Caco-2 (cell line): ENCODE measurements around the gene NRXN3. TPM values are rescaled to one million over a fixed set of nuclear protein-coding genes. Genes with fewer than 3 reads are reported as not detected.

Source experiments
- BruUV-seq: library from RNA; stranded (reverse); fragments of 400-500 nt; replicated peaks from 2 replicates; lab custom pipeline; 2021; lab: Mats Ljungman, UMichigan
- CTCF ChIA-PET: fragments of 300-600 bp; sonication (Branson Sonifier 250); formaldehyde crosslinking; loops from one replicate; lab custom pipeline; 2022; ENCODE audit warnings: antibody characterized with exemption; lab: Charles Lee
- POLR2A ChIA-PET: fragments of 300-600 bp; sonication (Branson Sonifier 250); formaldehyde crosslinking; loops from one replicate; lab custom pipeline; 2022; ENCODE audit warnings: antibody characterized with exemption; lab: Charles Lee
- DNase-seq, 2 experiments: peaks; one replicate each; pipeline versions ENCODE4 v3.0.0 to v3.0.0-alpha.2; 2020 to 2022
- H3K27me3 ChIP-seq: replicated peaks from 2 replicates; pipeline ENCODE4 v1.6.0; 2011; ENCODE audit warnings: low read length; ENCODE audit not compliant: control insufficient read depth, insufficient read depth
- H3K36me3 ChIP-seq: 2 replicates; pipeline ENCODE4 v1.5.1; 2011; ENCODE audit warnings: low read length; ENCODE audit not compliant: control insufficient read depth, insufficient read depth
- H3K4me1 ChIP-seq: fragments of 250-450 bp; sonication (Bioruptor Pico); 2 replicates; pipeline ENCODE4 v1.5.1; 2020; ENCODE audit warnings: mild to moderate bottlenecking
- H3K4me3 ChIP-seq: 2 replicates; pipeline ENCODE4 v1.5.1; 2011; ENCODE audit warnings: low read depth, mild to moderate bottlenecking, control low read depth, low read length
- H3K9me3 ChIP-seq: fragments of 250-450 bp; sonication (Bioruptor Pico); 2 replicates; pipeline ENCODE4 v1.5.1; 2020; ENCODE audit warnings: mild to moderate bottlenecking, moderate library complexity
- H3K27ac Mint-ChIP-seq: one replicate; pipeline ENCODE4 v1.8.0; 2022; ENCODE audit warnings: mixed read lengths; ENCODE audit not compliant: unreplicated experiment
- H3K27me3 Mint-ChIP-seq: one replicate; pipeline ENCODE4 v1.8.0; 2022; ENCODE audit warnings: mixed read lengths; ENCODE audit not compliant: insufficient read depth, unreplicated experiment
- H3K36me3 Mint-ChIP-seq: one replicate; pipeline ENCODE4 v1.8.0; 2022; ENCODE audit warnings: mild to moderate bottlenecking, mixed read lengths; ENCODE audit not compliant: insufficient read depth, unreplicated experiment
- H3K4me1 Mint-ChIP-seq: one replicate; pipeline ENCODE4 v1.8.0; 2022; ENCODE audit warnings: low read depth, mixed read lengths; ENCODE audit not compliant: unreplicated experiment
- H3K4me3 Mint-ChIP-seq: one replicate; pipeline ENCODE4 v1.8.0; 2022; ENCODE audit warnings: mild to moderate bottlenecking, moderate library complexity, mixed read lengths; ENCODE audit not compliant: unreplicated experiment
- H3K9me3 Mint-ChIP-seq: one replicate; pipeline ENCODE4 v1.8.0; 2022; ENCODE audit warnings: mixed read lengths; ENCODE audit not compliant: unreplicated experiment
- intact Hi-C: fragments of 100-400 bp; cut with micrococcal nuclease; formaldehyde crosslinking; loops from one replicate; pipeline ENCODE4 v1.10.0; 2022; ENCODE audit not compliant: unreplicated experiment
- total RNA-seq: library from RNA; stranded (reverse); gene quantifications from 2 replicates; pipeline ENCODE4 v1.2.3, GENCODE V29; 2022
- TF ChIP-seq, protein P1 (sequence below), 2 experiments: fragments of 200-600 bp in 1 of 2; IDR thresholded peaks; 1 replicate in 1 of 2; 2 replicates in 1 of 2; pipeline versions ENCODE4 v1.5.1 to v1.8.0; 2011 to 2022; ENCODE audit warnings: antibody characterized with exemption in 1 of 2, control low read depth in 1 of 2, inconsistent platforms in 1 of 2, low read depth in 1 of 2, low read length in 1 of 2, mild to moderate bottlenecking in 1 of 2, moderate library complexity in 1 of 2; ENCODE audit not compliant: insufficient read depth in 1 of 2, severe bottlenecking in 1 of 2, unreplicated experiment in 1 of 2

NRXN3 gene
- total RNA-seq, 1 experiment from 2014 or later: 12.4 TPM

DNA sequence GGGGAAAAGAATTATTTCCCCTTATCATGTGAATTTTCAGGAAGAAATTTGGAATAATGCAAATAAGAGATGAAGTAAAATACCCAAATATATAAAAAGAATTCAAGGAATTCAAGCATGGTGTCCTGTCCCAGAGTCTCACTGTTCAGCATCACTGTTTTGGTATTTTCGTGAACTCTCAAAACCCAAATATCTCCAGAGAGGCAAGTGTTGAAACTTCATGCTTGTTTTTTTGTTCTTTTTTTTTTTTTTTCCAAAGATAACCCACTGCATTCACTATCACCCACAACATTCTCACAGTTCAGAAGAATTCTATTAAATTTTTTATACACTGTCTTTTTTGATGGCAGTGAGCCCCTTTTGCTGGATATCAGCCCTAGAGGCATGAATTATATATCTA, 1686.2 kb downstream of the NRXN3 start:
- Histone ChIP-seq H3K36me3 (no peaks in the 10 kb centered on the region), H3K27me3 (no peaks in the 10 kb centered on the region), H3K9me3 (no peaks in the 10 kb centered on the region), H3K4me3 (no peak overlapping the region), H3K4me1 (no peaks in the 10 kb centered on the region)
- ChIA-PET POLR2A (no interaction called here), CTCF (no interaction called here)
- H3K27ac Mint-ChIP-seq: no peak overlapping the region
- intact Hi-C loops: no loop called here
- no peak for DNase-seq
- no peaks in the 10 kb centered on the region for H3K27me3 Mint-ChIP-seq
- no peaks in the 10 kb centered on the region for H3K4me1 Mint-ChIP-seq
- TF ChIP-seq, protein P1, sequence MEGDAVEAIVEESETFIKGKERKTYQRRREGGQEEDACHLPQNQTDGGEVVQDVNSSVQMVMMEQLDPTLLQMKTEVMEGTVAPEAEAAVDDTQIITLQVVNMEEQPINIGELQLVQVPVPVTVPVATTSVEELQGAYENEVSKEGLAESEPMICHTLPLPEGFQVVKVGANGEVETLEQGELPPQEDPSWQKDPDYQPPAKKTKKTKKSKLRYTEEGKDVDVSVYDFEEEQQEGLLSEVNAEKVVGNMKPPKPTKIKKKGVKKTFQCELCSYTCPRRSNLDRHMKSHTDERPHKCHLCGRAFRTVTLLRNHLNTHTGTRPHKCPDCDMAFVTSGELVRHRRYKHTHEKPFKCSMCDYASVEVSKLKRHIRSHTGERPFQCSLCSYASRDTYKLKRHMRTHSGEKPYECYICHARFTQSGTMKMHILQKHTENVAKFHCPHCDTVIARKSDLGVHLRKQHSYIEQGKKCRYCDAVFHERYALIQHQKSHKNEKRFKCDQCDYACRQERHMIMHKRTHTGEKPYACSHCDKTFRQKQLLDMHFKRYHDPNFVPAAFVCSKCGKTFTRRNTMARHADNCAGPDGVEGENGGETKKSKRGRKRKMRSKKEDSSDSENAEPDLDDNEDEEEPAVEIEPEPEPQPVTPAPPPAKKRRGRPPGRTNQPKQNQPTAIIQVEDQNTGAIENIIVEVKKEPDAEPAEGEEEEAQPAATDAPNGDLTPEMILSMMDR (IDR thresholded peaks at IDR 0.05; ENCODE audit: insufficient read depth in 1 of 2, low read depth in 1 of 2, low read length in 1 of 2, severe bottlenecking in 1 of 2, unreplicated experiment in 1 of 2): no peak
- no peak overlapping the region for H3K4me3 Mint-ChIP-seq
- no peaks in the 10 kb centered on the region for H3K36me3 Mint-ChIP-seq
- H3K9me3 Mint-ChIP-seq: no peaks in the 10 kb centered on the region
- no TSS peak for BruUV-seq

DNA sequence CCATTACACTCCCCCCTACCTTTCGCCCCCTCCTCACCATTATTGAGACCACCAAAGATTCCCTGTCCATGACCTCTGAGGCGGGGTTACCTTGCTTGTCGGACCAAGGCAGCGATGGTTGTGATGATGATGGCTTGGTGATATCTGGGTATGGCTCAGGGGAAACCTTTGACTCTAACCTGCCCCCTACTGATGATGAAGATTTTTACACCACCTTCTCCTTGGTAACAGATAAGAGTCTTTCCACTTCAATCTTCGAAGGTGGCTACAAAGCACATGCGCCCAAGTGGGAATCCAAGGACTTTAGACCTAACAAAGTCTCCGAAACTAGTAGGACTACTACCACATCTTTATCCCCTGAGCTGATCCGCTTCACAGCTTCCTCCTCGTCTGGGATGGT, 1690.9 kb downstream of the NRXN3 start:
- no peaks in the 10 kb centered on the region for H3K4me1 Mint-ChIP-seq
- no peaks in the 10 kb centered on the region for H3K9me3 Mint-ChIP-seq
- Histone ChIP-seq H3K9me3 (no peaks in the 10 kb centered on the region), H3K27me3 (no peaks in the 10 kb centered on the region), H3K4me3 (no peak overlapping the region), H3K4me1 (no peaks in the 10 kb centered on the region), H3K36me3 (no peaks in the 10 kb centered on the region)
- no TSS peak for BruUV-seq
- ChIA-PET CTCF (no interaction called here), POLR2A (no interaction called here)
- TF ChIP-seq, protein P1 (IDR thresholded peaks at IDR 0.05; ENCODE audit: insufficient read depth in 1 of 2, low read depth in 1 of 2, low read length in 1 of 2, severe bottlenecking in 1 of 2, unreplicated experiment in 1 of 2): no peak
- no peak for DNase-seq
- no peaks in the 10 kb centered on the region for H3K27me3 Mint-ChIP-seq
- H3K4me3 Mint-ChIP-seq: no peak overlapping the region
- H3K36me3 Mint-ChIP-seq: no peaks in the 10 kb centered on the region
- no peak overlapping the region for H3K27ac Mint-ChIP-seq
- intact Hi-C loops: no loop called here

DNA sequence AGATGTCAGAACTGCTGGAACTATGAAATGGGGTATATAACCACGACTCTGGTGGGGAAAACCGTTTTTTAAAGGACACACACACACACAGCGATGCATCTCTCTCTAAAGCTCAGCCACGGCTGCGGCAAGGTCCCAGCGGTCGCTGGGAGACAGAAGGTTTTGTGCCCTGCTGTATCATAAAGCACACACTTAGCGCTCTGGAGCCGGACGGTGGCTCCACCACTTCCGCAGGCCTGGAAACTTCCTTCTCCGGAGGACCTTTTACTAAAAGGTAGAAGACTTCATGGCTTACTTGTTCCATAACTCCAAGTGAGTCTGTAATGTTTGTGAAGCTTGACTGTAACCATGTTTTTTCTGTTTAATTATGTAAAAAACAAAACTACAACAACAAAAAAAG, 1691.9 kb downstream of the NRXN3 start:
- intact Hi-C loops: no loop called here
- Mint-ChIP-seq H3K4me1 (no peaks in the 10 kb centered on the region), H3K27ac (peak overlapping the region; percentile 19), H3K9me3 (no peaks in the 10 kb centered on the region), H3K27me3 (no peaks in the 10 kb centered on the region), H3K4me3 (no peak overlapping the region), H3K36me3 (no peaks in the 10 kb centered on the region)
- Histone ChIP-seq H3K9me3 (no peaks in the 10 kb centered on the region), H3K27me3 (no peaks in the 10 kb centered on the region), H3K36me3 (no peaks in the 10 kb centered on the region), H3K4me1 (no peaks in the 10 kb centered on the region), H3K4me3 (no peak overlapping the region)
- ChIA-PET POLR2A (no interaction called here), CTCF (no interaction called here)
- TF ChIP-seq, protein P1 (IDR thresholded peaks at IDR 0.05; ENCODE audit: insufficient read depth in 1 of 2, low read depth in 1 of 2, low read length in 1 of 2, severe bottlenecking in 1 of 2, unreplicated experiment in 1 of 2): no peak
- BruUV-seq: no TSS peak
- no peak for DNase-seq
